PC-9 (cell line): ENCODE results near the gene THEMIS.

Experiments used
- CTCF ChIP-seq: fragments of 200-600 bp; sonication (generic); conservative IDR thresholded peaks from 2 replicates; pipeline ENCODE4 v1.6.1; 2017; ENCODE audit warnings: mixed run types, antibody characterized with exemption, mild to moderate bottlenecking, moderate library complexity
- EZH2 ChIP-seq: fragments of 200-600 bp; sonication (generic); IDR thresholded peaks from 2 replicates; pipeline ENCODE4 v1.8.0; 2017; ENCODE audit warnings: antibody characterized with exemption, low read depth

- TF ChIP-seq CTCF: no peak
- TF ChIP-seq EZH2: no peak
Measured at GRCh38 chr6:127844529-127844928, 56.3 kb downstream of the THEMIS start.
